SKM-1 (cell line): ENCODE data around the gene KDM2B.
"Not testable (repeated sequence)": the region's sequence is repeated elsewhere in the genome, so short reads cannot be mapped to it uniquely, and the experiment has no call there.

ENCODE experiments used
- DNase-seq: peaks from one replicate; lab custom pipeline; 2025; ENCODE audit not compliant: unreplicated experiment; lab: John Stamatoyannopoulos, UW

KDM2B gene

DNA sequence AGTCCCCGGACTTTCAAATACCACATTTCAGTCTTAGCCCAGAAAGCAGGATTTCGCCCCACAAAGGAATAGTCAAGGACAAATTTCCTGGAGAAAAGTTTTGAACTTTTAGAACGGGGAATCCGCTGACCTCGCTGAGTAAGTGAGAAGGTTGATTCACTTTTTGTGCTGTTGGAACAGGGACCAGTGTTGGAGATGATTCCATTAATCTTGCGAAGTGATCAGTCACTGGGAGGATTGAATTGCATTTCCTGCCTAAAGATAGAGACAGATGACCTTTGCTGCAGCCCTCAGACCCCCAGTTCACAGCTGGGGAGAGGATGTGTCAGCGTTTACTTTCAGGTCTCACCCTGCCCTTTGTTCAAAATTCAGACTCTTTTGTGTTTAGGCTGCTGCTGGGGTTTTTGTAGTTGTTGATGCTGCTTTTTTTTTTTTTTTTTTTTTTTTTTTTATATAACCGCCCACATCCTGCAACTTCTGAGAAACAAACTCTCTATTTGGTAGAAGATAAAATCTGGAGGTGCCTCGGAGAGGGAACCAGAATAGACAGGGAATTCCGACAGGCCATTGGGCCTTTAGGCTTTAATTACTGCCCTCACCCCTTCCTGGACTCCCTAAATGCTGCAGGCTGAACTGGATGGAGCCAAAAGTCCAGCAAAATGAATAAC lies 9.8 kb upstream of the KDM2B start:
- DNase-seq, result no peak

- not testable (repeated sequence) for DNase-seq
Observed at GRCh38 chr12:121584885-121585284, 4.1 kb upstream of the KDM2B start.

DNA sequence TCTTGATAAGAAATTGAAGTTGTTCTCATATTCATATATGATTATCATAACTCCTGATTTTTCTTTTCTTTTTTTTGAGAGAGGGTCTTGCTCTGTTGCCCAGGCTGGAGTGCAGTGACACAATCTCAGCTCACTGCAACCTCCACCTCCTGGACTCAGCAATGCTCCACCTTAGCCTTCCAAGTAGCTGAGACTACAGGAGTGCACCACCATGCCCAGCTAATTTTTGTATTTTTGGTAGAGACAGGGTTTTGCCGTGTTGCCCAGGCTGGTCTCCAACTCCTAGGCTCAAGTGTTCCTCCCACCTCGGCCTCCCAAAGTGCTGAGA lies 2.5 kb upstream of the KDM2B start:
- not testable (repeated sequence) for DNase-seq

- no peak for DNase-seq
Observed at GRCh38 chr12:121582583-121583333, 1.9 kb upstream of the KDM2B start.

- DNase-seq, result no peak
Observed at GRCh38 chr12:121581686-121582429, 1.0 kb upstream of the KDM2B start.

DNA sequence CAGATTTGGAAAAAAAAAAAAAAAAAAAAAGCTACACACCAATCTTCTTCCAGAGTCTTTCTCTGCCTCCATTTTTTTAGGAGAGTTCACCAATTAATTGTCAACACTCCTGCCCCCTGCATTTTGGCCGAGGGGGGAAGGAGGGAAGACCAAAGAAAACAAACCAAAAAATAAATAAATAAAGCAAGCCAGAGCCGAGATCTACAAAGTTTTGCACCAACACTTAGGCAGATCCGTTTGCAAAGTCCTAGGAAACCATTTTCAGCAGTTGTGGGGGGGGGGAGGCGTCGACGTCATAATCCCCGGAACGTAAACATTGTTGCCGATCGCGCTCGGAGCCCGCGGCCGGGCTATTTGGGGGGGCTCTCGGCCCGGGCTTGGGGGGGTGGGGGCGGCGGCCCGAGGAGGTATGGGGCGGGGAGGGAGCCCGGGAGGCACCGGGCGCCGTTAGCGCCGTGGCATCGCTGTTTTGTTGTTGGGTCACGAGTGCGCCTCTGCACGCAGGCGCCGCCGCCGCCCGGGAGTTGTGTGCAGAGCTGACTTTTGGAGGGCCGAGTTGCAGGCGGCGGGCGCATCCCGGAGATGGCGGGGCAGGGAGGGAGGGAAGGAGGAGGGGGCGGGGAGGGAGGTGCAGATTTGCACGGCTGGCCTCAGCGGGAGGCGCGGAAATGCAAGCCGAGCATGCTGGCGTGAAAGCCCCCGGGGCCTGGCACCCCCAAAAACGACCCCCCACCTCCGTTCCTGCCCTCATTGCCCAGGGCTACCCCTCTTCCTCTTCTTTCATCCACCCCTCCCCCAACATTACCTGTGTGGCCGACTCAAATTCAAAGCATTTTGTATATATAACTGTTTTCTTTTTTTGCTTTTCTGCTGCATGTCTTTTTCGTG lies 598 bp downstream of the KDM2B start:
- no peak for DNase-seq

DNA sequence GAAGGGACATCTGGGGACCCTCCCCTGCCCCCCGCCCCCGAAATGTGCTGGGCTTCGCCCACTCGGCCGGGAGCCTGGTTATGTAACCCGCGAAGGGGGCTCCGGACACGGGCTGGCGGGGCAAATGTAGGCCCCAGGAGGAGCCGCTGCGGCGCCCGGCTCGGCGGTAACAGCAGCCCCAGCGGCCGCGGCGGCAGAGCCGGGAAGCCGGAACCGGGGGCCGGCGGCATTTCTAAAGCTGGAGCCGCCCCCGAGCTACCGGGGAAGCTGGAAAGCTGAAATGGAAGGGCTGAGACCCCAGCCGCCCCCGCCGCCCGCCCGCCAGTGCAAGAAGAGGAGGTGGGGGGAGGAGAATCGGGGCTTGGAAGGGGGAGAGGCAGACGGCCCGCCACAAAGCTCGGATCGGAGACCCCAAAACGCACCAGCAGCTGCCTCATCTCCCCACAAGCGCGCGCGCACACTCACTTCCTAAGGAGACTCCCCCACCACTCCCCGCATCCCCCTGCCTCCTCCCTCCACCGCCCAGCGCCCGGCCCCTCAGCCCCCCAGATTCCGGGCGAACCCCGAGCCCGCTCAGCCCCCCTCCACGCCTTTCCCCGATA lies 1.5 kb downstream of the KDM2B start:
- no peak for DNase-seq

DNA sequence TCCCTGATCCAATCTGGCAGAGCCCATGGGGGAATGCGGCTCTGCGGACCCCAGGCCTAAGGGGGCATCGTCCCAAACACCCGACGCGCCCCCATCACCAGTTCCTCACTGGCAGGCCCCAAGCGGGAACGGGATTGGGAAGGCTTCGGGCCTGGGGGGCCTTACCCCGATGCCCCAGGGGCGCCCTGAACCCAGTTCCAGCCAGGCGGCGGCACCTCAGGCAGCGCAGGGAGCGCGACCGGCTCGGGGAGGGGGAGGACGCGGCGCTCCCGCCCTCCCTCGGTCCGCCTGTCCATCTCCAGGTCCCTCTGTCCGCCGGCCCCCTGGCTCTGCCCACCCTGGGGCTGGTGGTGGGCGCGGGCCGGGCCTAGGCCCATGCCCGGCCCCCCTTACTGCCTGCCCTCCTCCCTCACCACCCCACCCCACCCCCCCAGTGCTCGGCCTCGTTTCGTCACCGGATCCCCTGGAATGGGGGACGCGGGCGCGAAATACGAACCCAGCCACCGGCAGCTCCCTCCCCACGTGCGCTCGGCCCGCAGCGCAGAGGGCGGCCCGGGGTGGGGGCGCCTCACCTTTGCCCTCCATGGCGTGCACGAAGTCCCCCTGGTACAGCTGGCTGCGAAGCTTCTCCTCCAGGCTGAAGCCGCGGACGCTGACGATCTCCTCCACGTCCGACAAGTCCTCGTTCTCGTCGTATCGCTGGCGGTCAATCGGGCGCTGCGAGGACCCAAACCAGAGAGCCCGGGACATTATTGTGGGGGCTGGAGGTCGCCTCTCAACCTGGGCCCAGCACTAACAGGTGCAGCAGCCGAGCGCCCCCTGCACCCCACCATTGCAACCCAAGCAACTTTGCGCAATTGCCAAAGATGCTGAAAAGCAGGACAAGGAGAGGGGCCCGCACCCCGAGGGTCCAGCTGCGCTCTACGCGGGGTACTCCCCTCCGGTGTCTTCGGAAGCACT lies 2.3 kb downstream of the KDM2B start:
- no peak for DNase-seq

DNA sequence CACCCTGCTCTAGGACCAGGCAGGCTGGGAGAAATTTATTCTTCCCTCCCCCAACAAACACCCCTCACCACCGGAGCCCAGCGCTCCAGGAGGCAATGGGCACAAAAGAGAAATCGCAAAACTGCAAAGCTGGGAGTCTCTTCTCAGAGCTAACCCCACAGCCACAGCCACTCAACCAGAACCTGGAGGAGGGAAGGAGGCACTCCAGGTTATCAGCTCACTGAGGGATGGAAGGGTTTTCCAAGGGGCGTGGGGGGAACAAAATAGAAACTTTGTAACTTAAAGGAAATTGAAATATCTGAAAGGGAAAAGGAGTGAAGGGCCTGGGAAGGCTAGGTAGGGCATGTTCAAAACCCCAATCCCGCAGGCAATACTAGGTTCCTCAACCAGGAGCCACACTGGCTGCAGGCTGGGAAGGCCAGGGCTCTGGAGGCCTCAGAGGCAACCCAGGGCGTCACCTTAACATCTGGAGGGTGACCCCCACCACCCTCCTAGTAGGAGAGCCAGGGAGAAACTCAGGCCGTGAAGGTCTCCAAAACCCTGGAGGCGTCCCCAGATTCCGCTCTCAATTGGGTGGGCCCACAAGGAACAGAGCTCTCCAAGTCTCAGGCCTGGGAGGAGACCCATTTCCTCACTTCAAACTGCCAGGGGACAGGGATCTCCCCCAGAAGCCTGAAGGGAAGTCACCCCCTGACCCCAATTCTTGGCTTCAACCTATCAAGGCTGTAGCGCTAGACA lies 3.2 kb downstream of the KDM2B start:
- no peak for DNase-seq

DNA sequence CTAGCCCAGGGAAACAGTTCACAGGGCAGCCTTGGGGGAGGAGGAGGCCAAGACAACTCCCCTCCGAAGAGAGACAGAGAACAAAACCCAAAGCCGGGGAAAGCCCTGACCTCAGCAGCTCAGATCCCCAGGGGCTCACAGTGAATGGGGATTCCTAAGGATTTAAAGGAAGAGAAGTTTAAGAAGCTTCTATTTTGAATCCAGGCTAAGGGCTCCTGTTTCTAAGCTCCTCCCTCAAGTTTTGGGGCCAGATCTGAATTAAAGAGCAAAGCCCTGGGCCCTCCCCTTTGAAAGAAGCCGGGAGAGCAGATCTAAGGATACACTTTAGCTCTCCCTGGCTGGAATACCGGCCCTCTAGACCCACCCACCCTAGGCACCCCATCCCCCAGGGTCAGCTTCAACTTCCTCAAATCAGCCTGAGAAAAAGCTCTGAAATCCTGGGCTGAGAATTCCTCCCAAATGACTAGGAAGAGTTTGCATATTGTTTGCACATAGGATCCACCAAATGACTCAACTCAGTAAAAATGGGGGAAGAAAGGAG lies 3.9 kb downstream of the KDM2B start:
- DNase-seq, result no peak

DNA sequence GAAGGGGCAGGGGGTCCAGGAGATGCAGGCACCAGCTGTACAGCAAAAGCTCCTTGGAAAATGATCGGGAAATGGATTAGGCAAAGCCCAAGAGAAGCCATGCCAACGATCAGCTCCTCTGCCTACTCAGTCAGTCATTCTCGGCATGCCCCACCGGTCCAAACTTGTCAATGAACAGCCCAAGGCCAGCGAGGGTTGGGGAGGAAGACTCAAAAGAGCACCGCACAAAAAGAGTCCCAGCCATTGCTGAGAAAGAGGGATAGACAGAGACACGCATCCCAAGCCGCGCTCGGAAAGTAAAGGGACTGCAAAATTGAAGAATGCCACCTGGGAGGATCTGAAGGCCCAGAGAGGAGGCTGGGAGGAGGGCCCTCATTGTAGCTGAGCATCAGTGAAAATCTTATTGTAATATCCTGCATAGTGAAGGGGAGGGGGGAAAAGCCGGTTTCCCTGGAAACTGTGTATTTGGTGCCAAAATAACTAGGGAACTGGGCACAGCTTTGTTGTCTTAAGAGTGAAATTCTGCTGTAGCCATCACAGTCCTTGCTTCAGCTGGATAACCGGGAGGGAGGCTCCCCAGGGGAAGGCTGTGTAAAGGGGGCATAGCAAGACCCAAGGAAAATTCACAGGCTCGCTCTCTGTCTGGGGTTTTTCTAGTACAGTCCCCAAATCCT lies 4.7 kb downstream of the KDM2B start:
- no peak for DNase-seq

DNA sequence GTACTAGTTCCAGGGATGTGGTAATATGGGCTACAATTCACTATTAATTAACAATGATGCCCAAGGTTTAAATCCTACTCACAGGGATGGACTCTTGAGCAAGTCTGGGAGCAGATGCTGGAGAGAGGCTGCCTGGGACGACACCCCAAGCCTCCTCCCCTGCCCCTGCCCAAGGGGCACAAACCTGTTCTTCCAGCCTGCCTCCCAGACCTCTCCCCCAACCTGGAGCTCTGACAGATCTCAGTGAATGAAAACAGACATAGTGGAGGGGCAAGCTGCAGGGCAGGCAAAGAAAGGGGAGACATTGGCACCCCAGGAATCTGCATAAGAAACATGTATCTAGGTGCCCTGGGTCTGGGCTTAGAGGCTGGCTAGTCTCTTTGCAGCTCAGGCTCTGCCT lies 5.8 kb downstream of the KDM2B start:
- no peak for DNase-seq

- no peak for DNase-seq
Observed at GRCh38 chr12:121574025-121574424, 6.8 kb downstream of the KDM2B start.

DNA sequence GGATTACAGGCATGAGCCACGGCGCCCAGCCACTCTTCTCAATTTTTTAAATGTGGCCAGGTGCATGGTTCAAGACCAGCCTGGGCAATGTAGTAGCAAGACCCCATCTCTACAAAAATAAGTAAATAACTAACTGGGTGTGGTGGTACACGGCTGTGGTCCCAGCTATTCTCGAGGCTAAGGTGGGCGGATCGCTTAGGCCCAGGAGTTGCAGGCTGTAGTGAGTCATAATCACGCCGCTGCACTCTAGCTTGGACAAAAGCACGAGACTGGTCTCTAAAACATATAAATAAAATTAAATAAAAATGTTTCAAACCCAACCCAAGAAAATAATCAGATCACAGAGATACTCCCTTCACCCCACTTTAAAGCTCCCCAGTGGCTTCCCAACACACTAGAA lies 8.9 kb downstream of the KDM2B start:
- DNase-seq, result no peak

- no peak for DNase-seq
Observed at GRCh38 chr12:121570467-121571283, 10.1 kb downstream of the KDM2B start.

DNA sequence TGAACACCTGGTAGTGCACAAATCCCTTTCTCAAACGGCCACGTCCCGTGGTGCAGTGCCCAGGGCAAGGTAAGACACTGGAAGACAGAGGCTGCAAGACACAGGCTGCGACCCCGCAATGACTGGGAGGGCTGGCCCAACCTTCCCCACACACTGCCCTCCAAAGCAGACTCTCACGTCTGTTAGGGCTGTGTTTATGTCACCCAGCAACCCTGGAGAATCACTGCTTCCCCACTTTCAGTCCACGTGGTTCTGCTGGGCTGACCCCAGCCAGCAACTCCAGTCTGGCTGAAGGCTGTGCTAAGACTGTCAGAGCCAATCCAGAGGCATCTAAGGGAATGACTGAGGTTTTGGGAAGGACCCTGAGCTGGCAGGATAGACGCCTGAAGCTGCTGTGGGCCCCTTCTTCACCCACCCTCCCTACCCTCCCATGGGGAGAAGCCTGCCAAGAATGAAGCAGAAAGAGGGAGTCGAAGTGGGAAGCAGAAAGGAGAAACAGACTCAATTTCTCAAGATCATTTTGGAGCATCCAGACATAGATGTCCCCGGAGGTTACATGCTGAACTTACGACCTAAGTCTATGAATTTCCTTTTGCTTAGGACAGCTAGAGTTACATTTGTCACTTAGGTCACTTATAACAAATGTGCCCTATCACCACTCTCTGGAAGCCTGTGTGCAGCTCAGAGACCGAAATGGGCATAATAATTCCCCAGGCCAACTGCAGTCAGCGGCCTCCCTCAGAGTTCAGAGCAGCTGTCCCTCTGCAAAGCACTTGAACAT lies 11.7 kb downstream of the KDM2B start:
- no peak for DNase-seq

DNA sequence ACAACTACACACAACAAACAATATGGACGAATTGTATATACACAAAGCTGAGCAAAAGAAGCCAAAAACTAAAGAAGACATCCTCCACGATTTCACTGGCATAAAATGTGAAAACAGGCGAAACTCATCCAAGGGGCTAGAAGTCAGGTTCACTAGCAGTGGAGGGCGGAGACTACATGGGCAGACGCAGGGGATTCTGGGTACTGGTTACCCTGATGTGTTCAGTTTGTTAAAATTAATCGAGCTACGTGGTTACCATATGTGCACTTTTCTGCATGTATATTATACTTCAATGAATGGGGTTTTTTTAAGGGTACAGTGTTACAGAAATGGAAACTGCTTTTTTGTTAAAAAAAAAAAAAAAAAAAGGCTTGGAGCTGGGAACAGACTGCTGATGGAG lies 12.3 kb downstream of the KDM2B start:
- no peak for DNase-seq
